Neural progenitor cell (in vitro differentiated cells): ENCODE results near the gene TTC39C. TPM values are rescaled to one million over a fixed set of nuclear protein-coding genes. Genes with fewer than 3 reads are reported as not detected.

ENCODE experiments used
- DNase-seq: peaks from one replicate; pipeline ENCODE4 v3.0.0-alpha.2; 2016; ENCODE audit warnings: low spot score
- H2AFZ ChIP-seq: fragments of 200-600 bp; sonication (generic); replicated peaks from 2 replicates; pipeline ENCODE4 v1.6.1; 2016; ENCODE audit warnings: antibody characterized with exemption
- H3F3A ChIP-seq: fragments of 200-600 bp; sonication (generic); 2 replicates; pipeline ENCODE4 v1.6.1; 2016; ENCODE audit warnings: antibody characterized with exemption, low read depth
- H3K27ac ChIP-seq: fragments of 200-600 bp; sonication (generic); 2 replicates; pipeline ENCODE4 v1.5.1; 2016; ENCODE audit warnings: mild to moderate bottlenecking
- H3K27me3 ChIP-seq: fragments of 200-600 bp; sonication (generic); 2 replicates; pipeline ENCODE4 v1.6.1; 2016; ENCODE audit warnings: mild to moderate bottlenecking, moderate library complexity
- H3K36me3 ChIP-seq: fragments of 200-600 bp; sonication (generic); 2 replicates; pipeline ENCODE4 v1.5.1; 2016
- H3K4me1 ChIP-seq: fragments of 200-600 bp; sonication (generic); 2 replicates; pipeline ENCODE4 v1.6.1; 2016; ENCODE audit warnings: mixed run types
- H3K4me2 ChIP-seq: fragments of 200-600 bp; sonication (generic); 2 replicates; pipeline ENCODE4 v1.6.1; 2016
- H3K4me3 ChIP-seq: fragments of 200-600 bp; sonication (generic); 2 replicates; pipeline ENCODE4 v1.5.1; 2016
- H3K79me2 ChIP-seq: fragments of 200-600 bp; sonication (generic); 2 replicates; pipeline ENCODE4 v1.6.1; 2016; ENCODE audit warnings: low read depth
- H3K9ac ChIP-seq: fragments of 200-600 bp; sonication (generic); 2 replicates; pipeline ENCODE4 v1.6.1; 2016
- H3K9me3 ChIP-seq: fragments of 200-600 bp; sonication (generic); 2 replicates; pipeline ENCODE4 v1.5.1; 2016; ENCODE audit warnings: low read depth
- H4K20me1 ChIP-seq: fragments of 200-600 bp; sonication (generic); 2 replicates; pipeline ENCODE4 v1.6.1; 2016; ENCODE audit warnings: low read depth
- H3K27ac Mint-ChIP-seq: 3 replicates; pipeline ENCODE4 v1.8.0; 2021; ENCODE audit warnings: mixed read lengths
- H3K27me3 Mint-ChIP-seq: 2 replicates; pipeline ENCODE4 v1.8.0; 2022; ENCODE audit warnings: low read depth, mild to moderate bottlenecking, inconsistent platforms, moderate library complexity, mixed read lengths; ENCODE audit not compliant: insufficient read depth
- H3K36me3 Mint-ChIP-seq: 3 replicates; pipeline ENCODE4 v1.8.0; 2021; ENCODE audit warnings: mixed read lengths
- H3K4me1 Mint-ChIP-seq: 3 replicates; pipeline ENCODE4 v1.8.0; 2021; ENCODE audit warnings: mixed read lengths
- H3K4me3 Mint-ChIP-seq: 3 replicates; pipeline ENCODE4 v1.8.0; 2021; ENCODE audit warnings: mild to moderate bottlenecking, moderate library complexity, mixed read lengths
- H3K9me3 Mint-ChIP-seq: 3 replicates; pipeline ENCODE4 v1.8.0; 2020; ENCODE audit warnings: mixed read lengths
- EZH2 ChIP-seq: fragments of 200-600 bp; sonication (generic); IDR thresholded peaks from 2 replicates; pipeline ENCODE4 v1.6.1; 2017; ENCODE audit warnings: antibody characterized with exemption, mild to moderate bottlenecking, moderate library complexity
- EZH2phosphoT487 ChIP-seq: fragments of 200-600 bp; sonication (generic); IDR thresholded peaks from 2 replicates; pipeline ENCODE4 v1.6.1; 2017; ENCODE audit warnings: antibody characterized with exemption
- total RNA-seq: library from RNA; depleted of rRNA; stranded (reverse); fragments of >200 nt; gene quantifications from 2 replicates; pipeline ENCODE4 v1.2.3, GENCODE V29; 2015; ENCODE audit warnings: low replicate concordance
- TF ChIP-seq, protein P1 (sequence below): fragments of 200-600 bp; sonication (generic); IDR thresholded peaks from 2 replicates; pipeline ENCODE4 v1.5.1; 2017; ENCODE audit warnings: antibody characterized with exemption, mild to moderate bottlenecking

The TTC39C gene
- total RNA-seq, 1 donor from 2014 or later: 27.6 TPM

DNA sequence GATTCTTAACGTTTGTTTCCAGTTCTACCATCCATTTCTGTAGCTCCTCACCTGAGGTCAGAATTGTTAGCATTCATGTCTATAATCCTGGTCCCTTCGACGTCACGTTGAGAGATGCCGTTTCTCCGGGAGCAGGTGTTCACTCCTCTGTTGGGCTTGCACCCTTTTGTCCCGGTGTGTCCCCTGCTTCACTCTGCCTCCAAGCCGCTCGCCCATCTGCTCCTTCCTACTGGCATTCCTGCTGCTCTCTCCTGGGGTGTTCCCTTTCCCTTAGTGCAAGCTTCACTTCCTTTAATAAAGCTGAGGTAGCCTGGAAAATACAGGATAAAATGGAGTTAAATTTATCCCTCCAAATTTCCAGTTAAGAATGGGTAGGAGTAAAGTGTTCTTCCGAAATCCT, 62.4 kb downstream of the TTC39C start:
- peaks cover 5% of the 10 kb centered on the region for H3K36me3 Mint-ChIP-seq
- H3K27ac Mint-ChIP-seq: no peak overlapping the region
- H3K36me3 ChIP-seq: no peaks in the 10 kb centered on the region
- H3K79me2 ChIP-seq: no peaks in the 10 kb centered on the region
- no peak overlapping the region for H3K9ac ChIP-seq
- H3K4me3 ChIP-seq: no peak overlapping the region
- no peaks in the 10 kb centered on the region for H3K9me3 ChIP-seq
- peaks cover 17% of the 10 kb centered on the region for H3K4me1 ChIP-seq
- TF ChIP-seq, protein P1, sequence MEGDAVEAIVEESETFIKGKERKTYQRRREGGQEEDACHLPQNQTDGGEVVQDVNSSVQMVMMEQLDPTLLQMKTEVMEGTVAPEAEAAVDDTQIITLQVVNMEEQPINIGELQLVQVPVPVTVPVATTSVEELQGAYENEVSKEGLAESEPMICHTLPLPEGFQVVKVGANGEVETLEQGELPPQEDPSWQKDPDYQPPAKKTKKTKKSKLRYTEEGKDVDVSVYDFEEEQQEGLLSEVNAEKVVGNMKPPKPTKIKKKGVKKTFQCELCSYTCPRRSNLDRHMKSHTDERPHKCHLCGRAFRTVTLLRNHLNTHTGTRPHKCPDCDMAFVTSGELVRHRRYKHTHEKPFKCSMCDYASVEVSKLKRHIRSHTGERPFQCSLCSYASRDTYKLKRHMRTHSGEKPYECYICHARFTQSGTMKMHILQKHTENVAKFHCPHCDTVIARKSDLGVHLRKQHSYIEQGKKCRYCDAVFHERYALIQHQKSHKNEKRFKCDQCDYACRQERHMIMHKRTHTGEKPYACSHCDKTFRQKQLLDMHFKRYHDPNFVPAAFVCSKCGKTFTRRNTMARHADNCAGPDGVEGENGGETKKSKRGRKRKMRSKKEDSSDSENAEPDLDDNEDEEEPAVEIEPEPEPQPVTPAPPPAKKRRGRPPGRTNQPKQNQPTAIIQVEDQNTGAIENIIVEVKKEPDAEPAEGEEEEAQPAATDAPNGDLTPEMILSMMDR: no peak
- TF ChIP-seq EZH2phosphoT487 (no peak), EZH2 (no peak)
- H3K27me3 ChIP-seq: no peaks in the 10 kb centered on the region
- H3K9me3 Mint-ChIP-seq: no peaks in the 10 kb centered on the region
- peaks cover 4% of the 10 kb centered on the region for H3F3A ChIP-seq
- H3K4me1 Mint-ChIP-seq: peaks cover 8% of the 10 kb centered on the region
- H2AFZ ChIP-seq: no peak overlapping the region
- H3K27me3 Mint-ChIP-seq: peaks cover 3% of the 10 kb centered on the region
- H3K27ac ChIP-seq: no peak overlapping the region
- no peak for DNase-seq
- H3K4me3 Mint-ChIP-seq: no peak overlapping the region
- no peaks in the 10 kb centered on the region for H4K20me1 ChIP-seq
- no peak overlapping the region for H3K4me2 ChIP-seq

DNA sequence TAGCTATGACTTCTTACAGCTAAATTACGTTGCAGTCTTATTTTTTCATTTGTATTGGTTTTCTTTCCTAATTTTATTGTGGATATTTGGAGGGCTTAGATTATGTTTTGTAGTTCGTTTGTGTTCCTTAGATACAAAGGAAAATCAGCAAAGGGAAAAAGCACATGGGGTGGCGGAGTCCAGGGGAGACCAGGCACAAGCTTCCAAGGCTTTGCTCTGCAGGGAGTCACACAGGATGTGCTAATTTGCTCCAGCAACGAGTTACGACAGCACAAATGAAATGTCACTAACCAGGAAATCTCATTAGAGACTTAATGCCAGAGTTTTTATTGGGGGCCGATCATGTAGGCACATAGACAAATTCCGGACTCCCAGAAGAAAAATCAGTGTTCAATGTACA, 63.8 kb downstream of the TTC39C start:
- no peak overlapping the region for H3K9ac ChIP-seq
- H3K27ac ChIP-seq: no peak overlapping the region
- H3K36me3 ChIP-seq: no peaks in the 10 kb centered on the region
- no peak overlapping the region for H2AFZ ChIP-seq
- peaks cover 4% of the 10 kb centered on the region for H3F3A ChIP-seq
- no peaks in the 10 kb centered on the region for H3K27me3 ChIP-seq
- peaks cover 17% of the 10 kb centered on the region for H3K4me1 ChIP-seq
- peak overlapping the region; percentile 14 for H3K4me2 ChIP-seq
- Mint-ChIP-seq H3K4me1 (peaks cover 8% of the 10 kb centered on the region), H3K9me3 (no peaks in the 10 kb centered on the region), H3K36me3 (peaks cover 5% of the 10 kb centered on the region), H3K27me3 (peaks cover 3% of the 10 kb centered on the region), H3K27ac (peak overlapping the region; percentile 21), H3K4me3 (no peak overlapping the region)
- H4K20me1 ChIP-seq: no peaks in the 10 kb centered on the region
- DNase-seq: peak; percentile 13
- no peaks in the 10 kb centered on the region for H3K9me3 ChIP-seq
- TF ChIP-seq, protein P1: no peak
- no peak for TF ChIP-seq EZH2
- TF ChIP-seq EZH2phosphoT487: no peak
- H3K4me3 ChIP-seq: no peak overlapping the region
- no peaks in the 10 kb centered on the region for H3K79me2 ChIP-seq

DNA sequence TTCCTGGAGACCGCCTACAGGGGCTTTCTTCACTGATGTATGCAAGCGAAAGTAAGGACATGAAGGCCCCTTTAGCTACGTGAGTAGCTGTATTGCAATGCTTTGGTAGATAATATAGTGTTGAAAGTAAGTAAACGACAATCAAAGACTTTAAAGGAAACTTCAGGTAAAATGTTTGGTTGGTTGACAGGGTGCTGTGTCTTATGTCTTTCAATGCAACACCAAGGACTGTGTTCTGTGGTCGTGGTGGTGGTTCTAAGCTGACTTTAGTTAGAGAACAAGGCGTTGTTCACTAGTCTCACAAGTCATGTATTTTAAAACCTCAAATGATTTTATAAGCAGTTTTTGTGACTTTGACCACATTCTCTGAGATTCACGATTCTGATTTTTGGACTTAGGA, 66.3 kb downstream of the TTC39C start:
- no peak overlapping the region for H3K4me3 ChIP-seq
- H4K20me1 ChIP-seq: no peaks in the 10 kb centered on the region
- Mint-ChIP-seq H3K27me3 (peaks cover 6% of the 10 kb centered on the region), H3K9me3 (no peaks in the 10 kb centered on the region), H3K36me3 (peaks cover 6% of the 10 kb centered on the region), H3K4me3 (no peak overlapping the region), H3K27ac (no peak overlapping the region), H3K4me1 (peaks cover 8% of the 10 kb centered on the region)
- H3F3A ChIP-seq: peaks cover 4% of the 10 kb centered on the region
- no peak overlapping the region for H3K4me2 ChIP-seq
- no peaks in the 10 kb centered on the region for H3K9me3 ChIP-seq
- no peak overlapping the region for H3K27ac ChIP-seq
- no peaks in the 10 kb centered on the region for H3K27me3 ChIP-seq
- no peak overlapping the region for H3K9ac ChIP-seq
- no peak for DNase-seq
- peaks cover 17% of the 10 kb centered on the region for H3K4me1 ChIP-seq
- no peaks in the 10 kb centered on the region for H3K36me3 ChIP-seq
- H2AFZ ChIP-seq: no peak overlapping the region
- H3K79me2 ChIP-seq: no peaks in the 10 kb centered on the region
- TF ChIP-seq, protein P1: no peak
- no peak for TF ChIP-seq EZH2
- TF ChIP-seq EZH2phosphoT487: no peak
